ENCODE results near the gene CALR3.
"Not testable (repeated sequence)": the region's sequence is repeated elsewhere in the genome, so short reads cannot be mapped to it uniquely, and the experiment has no call there.

Gene CALR3

GRCh38 chr19:16496613-16496983 lies 631 bp upstream of the CALR3 start:
- DNase-seq (ENCODE audit: low spot score) = no peak

GRCh38 chr19:16486476-16486875 lies 9.5 kb downstream of the CALR3 start:
- not testable (repeated sequence) for DNase-seq (ENCODE audit: low spot score)

- no peak for DNase-seq (ENCODE audit: low spot score)
Observed at GRCh38 chr19:16482745-16483144, 13.2 kb downstream of the CALR3 start.

- no peak for DNase-seq (ENCODE audit: low spot score)
Observed at GRCh38 chr19:16477311-16477710, 18.7 kb downstream of the CALR3 start.

GRCh38 chr19:16476401-16476800 lies 19.6 kb downstream of the CALR3 start:
- no peak for DNase-seq (ENCODE audit: low spot score)

GRCh38 chr19:16473875-16474392 lies 22.0 kb downstream of the CALR3 start:
- no peak for DNase-seq (ENCODE audit: low spot score)

GRCh38 chr19:16472992-16473391 lies 23.0 kb downstream of the CALR3 start:
- no peak for DNase-seq (ENCODE audit: low spot score)

- not testable (repeated sequence) for DNase-seq (ENCODE audit: low spot score)
Observed at GRCh38 chr19:16472559-16472899, 23.4 kb downstream of the CALR3 start.

GRCh38 chr19:16470911-16471811 lies 24.8 kb downstream of the CALR3 start:
- peak; percentile 49 for DNase-seq (ENCODE audit: low spot score)

GRCh38 chr19:16470541-16470910 lies 25.4 kb downstream of the CALR3 start:
- peak; percentile 33 for DNase-seq (ENCODE audit: low spot score)

- DNase-seq (ENCODE audit: low spot score) = no peak
Observed at GRCh38 chr19:16467581-16467980, 28.4 kb downstream of the CALR3 start.

- not testable (repeated sequence) for DNase-seq (ENCODE audit: low spot score)
Observed at GRCh38 chr19:16466802-16467427, 29.1 kb downstream of the CALR3 start.

- no peak for DNase-seq (ENCODE audit: low spot score)
Observed at GRCh38 chr19:16465239-16465638, 30.7 kb downstream of the CALR3 start.

GRCh38 chr19:16463991-16464575 lies 31.9 kb downstream of the CALR3 start:
- no peak for DNase-seq (ENCODE audit: low spot score)

- no peak for DNase-seq (ENCODE audit: low spot score)
Observed at GRCh38 chr19:16463341-16463990, 32.5 kb downstream of the CALR3 start.

GRCh38 chr19:16462757-16463250 lies 33.2 kb downstream of the CALR3 start:
- DNase-seq (ENCODE audit: low spot score) = no peak

GRCh38 chr19:16461630-16462051 lies 34.3 kb downstream of the CALR3 start:
- DNase-seq (ENCODE audit: low spot score) = no peak

GRCh38 chr19:16460454-16460853 lies 35.5 kb downstream of the CALR3 start:
- no peak for DNase-seq (ENCODE audit: low spot score)

GRCh38 chr19:16459680-16460079 lies 36.3 kb downstream of the CALR3 start:
- no peak for DNase-seq (ENCODE audit: low spot score)

- no peak for DNase-seq (ENCODE audit: low spot score)
Observed at GRCh38 chr19:16458391-16459341, 37.3 kb downstream of the CALR3 start.

- no peak for DNase-seq (ENCODE audit: low spot score)
Observed at GRCh38 chr19:16457954-16458331, 38.0 kb downstream of the CALR3 start.

All from GM03348 (cell line).